HG03342 (cell line): ENCODE measurements around the gene PLEKHA7.
"Not testable (repeated sequence)": the region's sequence is repeated elsewhere in the genome, so short reads cannot be mapped to it uniquely, and the experiment has no call there.

ENCODE experiments used
- ATAC-seq: cut with Tn5 transposase; IDR thresholded peaks from one replicate; pipeline ENCODE4 v1.9.1; 2021; ENCODE audit warnings: mild to moderate bottlenecking, moderate library complexity; ENCODE audit not compliant: unreplicated experiment

The PLEKHA7 gene

GRCh38 chr11:17012179-17012578, 2.0 kb downstream of the PLEKHA7 start:
- no peak for ATAC-seq

DNA sequence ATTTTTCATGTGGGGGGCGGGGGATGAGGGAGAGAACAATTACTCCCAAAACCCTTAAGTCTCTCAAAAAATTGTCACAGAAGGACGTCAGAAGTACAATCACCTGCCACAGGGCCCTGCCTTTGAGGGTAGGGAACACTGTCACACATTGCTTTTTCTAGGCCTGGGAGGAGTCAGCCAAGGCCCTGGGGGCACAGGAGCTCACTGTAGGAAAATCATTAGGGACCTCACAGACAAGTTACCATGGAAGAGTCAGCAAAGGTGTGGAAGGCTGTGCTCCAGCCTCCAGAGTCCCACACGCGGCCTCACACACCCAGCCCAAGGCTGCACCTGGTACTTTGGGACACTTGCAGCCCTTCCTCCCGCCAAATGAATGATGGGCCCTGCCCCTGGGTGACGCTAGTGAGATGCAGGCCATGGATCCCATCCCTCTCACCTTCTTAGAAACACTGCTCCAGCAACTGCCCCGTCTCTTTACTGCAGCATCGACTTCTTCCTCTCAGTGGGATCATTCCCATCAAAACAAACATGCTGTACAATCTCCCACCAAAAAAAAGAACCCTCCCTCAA, 3.3 kb downstream of the PLEKHA7 start:
- no peak for ATAC-seq

DNA sequence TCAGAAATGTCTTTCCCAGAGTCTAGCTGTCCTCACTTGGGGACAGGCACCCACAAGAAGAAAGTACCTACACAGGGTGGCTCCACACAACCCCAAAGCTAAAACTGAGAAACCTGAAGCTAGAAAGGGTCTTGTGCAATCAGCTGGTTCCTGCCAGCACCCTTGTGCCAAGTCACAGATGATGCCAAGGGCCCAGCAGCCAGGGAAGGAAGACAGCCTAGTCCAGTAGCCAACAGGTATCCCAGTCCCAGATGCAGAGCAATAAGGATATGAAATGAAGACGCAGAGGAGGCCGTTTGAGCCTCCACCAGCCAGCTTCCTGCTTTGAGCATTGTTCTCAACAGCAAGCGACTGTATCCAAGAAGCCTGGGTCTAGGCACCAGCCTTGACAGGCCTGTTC, 6.1 kb downstream of the PLEKHA7 start:
- no peak for ATAC-seq

DNA sequence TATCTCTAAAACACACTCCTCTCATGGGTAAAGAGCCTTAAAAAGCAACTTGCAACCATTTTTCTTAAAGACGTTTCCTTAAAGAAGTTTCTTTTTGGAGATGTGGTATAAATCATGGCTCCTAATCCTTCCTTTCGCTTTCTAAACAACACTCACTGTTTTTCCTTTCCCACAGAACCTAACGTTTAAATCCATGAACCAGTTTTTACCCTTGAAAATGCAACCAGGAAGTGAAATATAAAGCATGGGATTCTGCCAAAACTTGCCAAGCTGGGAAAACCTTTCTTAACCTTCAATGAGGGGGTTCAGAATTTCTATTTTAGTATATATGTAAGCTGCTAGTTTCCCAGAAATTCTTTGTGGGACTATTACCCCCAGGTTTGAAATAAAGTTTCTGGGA, 8.6 kb downstream of the PLEKHA7 start:
- ATAC-seq: no peak

GRCh38 chr11:17004486-17005148, 9.6 kb downstream of the PLEKHA7 start:
- no peak for ATAC-seq

DNA sequence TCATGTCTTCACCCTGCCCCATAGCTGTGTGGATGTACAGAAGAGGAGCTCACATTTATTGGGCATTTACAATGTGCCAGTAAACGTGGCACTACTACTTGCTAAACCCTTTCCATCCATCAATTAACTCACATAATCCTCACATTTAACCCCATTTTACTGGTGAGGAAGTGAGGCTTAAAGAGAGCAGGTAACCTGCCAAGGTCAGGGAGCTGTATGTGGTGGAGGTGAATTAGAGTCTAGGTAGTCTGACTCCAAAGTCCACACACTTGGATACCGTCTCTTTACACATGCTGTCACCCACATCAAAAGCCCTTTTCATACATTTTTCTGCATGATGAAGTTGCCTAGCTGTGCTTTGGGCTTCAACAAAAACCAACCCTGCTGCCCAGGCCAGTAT, 10.8 kb downstream of the PLEKHA7 start:
- ATAC-seq: no peak

DNA sequence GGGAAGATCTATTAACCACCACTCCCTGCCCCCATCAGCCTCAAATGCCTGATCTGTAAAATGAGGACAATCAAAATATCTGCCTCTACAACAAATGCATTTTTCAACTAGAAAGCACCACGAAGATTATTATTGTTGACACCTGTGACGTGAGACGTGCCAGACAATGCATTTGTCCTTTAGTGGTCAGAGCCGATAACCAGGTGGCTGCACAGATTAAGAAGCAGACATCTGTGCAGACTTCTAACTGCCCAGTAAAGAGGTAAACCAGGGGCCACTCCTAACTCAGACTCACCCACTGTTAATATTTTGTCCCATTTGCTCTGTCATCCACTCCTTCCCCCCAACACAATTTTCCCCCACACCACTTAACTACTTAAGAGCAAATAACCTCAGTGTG, 11.7 kb downstream of the PLEKHA7 start:
- ATAC-seq: no peak

- ATAC-seq: no peak
These were observed 12.4 kb downstream of the PLEKHA7 start for GRCh38 chr11:17001806-17002205.

DNA sequence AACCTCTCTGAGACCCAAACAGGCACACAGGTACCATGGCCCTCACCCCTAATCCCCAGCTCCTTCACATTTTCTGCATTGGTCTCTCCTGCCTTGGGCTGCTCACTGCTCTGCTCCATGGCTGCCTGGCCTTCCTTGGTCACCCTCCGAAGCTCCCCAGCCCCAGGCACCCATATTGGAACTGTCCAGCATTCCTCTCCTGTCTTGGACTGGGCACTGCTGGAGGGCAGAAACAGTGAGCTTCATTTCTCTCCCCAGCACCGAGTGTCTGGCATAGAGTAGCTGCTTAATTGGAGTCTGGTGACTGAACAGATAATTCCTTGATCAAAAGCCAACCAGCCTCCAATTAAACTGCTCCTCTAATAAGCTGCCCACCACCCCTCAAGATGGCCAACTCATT, 13.2 kb downstream of the PLEKHA7 start:
- ATAC-seq: no peak

- ATAC-seq: not testable (repeated sequence)
These were observed 14.0 kb downstream of the PLEKHA7 start for GRCh38 chr11:17000253-17000652.

DNA sequence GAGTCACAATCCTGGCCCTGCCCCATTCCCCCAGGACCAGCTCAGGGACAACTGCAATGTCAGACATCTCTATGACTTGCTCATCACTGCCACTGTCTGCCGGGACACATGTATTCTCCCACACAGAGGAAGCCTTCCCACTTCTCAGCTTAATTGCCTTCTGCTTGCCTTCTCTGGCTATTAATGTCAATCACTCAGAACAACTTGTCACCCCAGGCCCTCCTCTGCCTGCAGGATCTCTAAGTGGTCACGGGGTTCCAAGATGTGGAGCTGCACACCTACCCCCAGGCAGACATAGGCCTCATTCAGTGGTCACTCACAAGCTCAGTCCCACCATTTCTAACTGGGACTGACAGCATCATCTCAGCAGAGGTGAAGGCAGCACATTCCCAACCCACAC, 15.1 kb downstream of the PLEKHA7 start:
- no peak for ATAC-seq

DNA sequence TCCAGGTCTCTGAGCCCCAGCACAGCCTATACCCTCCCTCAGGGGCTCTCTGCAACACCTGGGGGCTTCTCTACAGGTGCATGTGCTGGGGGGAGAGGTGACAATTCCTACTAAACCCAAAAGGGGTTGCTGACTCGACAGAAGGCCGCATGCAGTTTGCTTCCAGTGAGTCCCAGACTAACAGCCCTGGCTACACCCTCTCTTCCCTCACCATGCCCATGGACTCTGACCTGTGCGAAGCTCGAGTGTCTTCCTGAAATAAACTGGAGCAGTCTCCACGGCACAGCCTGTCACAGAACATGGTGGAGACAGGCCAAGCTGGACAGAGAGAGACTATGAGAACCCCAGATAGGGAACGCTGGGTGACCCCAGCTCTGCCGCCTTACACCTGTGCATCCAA, 16.6 kb downstream of the PLEKHA7 start:
- no peak for ATAC-seq

- peak; percentile 40 for ATAC-seq
These were observed 20.7 kb downstream of the PLEKHA7 start for GRCh38 chr11:16993495-16993894.

DNA sequence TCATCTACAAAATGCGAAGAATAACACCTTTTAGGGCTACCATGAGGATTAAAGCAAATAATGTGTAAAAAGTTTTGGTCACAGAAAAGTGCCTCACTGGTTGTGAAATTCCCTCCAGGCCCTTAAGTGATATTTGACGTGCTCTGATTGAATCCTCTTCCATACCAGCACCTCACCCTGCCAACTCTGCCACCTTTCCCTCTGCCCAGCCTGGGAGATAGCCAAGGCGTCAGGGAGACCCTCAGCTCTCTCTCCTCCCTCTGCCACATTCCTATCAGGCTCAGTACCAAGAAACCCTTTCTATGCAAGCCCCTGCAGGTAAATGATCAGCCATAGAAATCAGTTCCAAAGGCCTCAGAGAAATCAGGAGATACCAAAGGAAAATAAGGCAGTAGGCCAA, 21.4 kb downstream of the PLEKHA7 start:
- no peak for ATAC-seq

DNA sequence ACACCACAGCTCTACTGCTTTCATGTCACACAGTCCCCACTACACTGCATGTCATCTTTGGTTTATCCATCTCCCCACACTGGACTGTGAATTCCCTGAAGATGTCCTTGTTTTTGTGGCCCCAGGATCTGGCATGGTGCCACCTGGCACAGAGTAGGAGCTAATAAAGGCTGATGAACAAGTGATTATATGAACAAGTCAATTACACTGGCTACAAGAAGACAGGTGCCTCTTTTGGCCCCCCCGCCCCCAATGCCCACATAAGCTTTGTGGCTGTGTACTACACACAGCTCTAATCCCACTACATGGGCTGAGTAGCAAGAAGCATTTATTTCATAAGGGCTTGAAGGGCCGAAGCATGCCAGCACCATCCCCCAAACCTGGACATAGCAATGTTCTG, 24.7 kb downstream of the PLEKHA7 start:
- no peak for ATAC-seq

DNA sequence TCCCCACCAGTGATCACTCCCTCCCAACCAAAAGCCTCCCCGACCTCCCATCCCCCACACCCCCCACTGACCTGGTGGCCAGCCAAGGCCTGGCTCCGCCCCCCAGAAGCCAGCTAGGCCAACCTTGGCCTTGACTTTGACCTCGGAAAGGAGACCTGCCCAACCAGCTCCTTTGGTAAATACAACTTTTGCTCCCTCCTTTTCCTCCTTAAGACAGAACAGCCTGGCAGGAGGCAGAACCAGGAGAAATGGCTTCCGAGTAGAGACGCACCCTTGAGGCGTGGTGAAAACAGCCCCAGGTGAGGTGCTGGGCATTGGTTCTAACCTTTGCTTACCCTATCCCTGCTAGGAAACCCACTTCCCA, 27.0 kb downstream of the PLEKHA7 start:
- no peak for ATAC-seq

- peak; percentile 96 for ATAC-seq
These were observed 27.6 kb downstream of the PLEKHA7 start for GRCh38 chr11:16986434-16987204.

DNA sequence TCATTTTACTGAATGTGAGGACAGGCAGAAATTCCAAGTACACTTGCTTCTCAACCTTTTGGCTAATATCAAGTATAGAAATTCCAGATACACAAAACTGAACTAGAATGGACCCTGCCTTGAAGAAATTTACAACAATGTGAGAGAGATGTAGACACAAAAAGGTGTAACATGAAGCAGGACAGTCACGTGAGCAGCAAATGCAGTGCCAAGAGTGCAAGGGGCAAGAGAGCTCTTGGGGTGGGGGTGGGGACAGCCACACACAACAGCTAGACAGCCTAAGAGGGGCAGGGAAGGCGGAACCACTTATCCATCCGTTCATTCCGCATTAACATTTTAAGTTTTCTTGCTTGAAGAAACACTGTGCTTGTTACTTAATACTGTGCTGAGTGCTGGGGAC, 28.9 kb downstream of the PLEKHA7 start:
- ATAC-seq: no peak

GRCh38 chr11:16984229-16984628, 30.0 kb downstream of the PLEKHA7 start:
- ATAC-seq: no peak

GRCh38 chr11:16982809-16983208, 31.4 kb downstream of the PLEKHA7 start:
- ATAC-seq: no peak

DNA sequence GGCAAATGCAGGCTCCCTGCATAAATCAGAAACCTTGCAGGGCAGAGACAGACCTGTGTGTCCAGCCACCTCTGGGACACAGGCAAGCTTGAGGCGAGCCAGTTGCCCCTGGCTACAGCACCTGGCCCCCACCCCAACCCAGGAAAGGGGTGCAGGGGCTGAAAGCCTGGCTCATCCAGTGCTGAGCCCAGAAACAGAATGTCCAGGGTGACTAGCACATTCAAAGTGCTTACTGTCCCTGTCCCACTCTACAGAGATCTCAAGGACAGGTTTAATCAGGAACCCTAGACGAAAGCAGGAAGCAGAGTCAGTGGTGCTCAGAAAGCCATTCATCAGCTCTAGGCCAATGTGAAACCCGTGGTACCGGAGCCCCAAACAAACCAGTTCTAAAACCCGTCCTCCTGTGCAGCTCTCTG, 31.9 kb downstream of the PLEKHA7 start:
- no peak for ATAC-seq

GRCh38 chr11:16981651-16982194, 32.5 kb downstream of the PLEKHA7 start:
- no peak for ATAC-seq
